DMS 273 treated with DMSO at 0.1 percent for 48 hours (cell line): ENCODE measurements around the gene FAM107B.

Experiments
- DNase-seq: peaks from one replicate; lab custom pipeline; 2025; lab: John Stamatoyannopoulos, UW

Gene FAM107B

DNA sequence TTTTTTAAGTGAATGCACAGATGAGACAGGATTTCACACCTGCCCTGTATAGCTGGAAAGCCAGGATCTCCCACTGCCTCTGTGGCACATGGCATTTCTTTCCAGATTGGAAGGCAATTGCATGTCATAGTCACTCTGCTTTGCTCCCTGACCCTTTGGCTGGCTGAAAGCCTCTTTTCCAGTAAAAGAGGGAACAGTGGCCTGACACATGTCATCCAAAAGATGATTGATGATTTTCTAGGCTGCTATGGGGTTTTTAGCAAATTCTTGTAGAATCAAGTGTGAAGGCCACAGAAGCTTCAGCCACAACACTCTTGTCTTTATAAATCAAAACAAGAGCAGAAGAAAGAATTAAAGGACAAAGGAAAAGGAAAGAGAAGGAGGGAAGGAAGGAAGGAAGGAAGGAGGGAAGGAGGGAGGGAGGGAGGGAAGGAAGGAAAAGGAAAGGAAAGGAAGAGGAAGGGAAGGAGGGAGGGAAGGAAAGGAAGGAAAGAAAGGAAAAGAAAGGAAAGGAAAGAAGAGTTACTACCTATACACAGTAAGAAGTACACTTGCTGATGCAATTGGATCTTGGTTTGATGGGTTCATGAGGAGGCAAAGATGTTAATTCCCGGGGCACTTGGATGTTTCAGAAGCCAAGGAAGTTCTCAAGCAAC is 285.0 kb downstream of the FAM107B start:
- DNase-seq = no peak

DNA sequence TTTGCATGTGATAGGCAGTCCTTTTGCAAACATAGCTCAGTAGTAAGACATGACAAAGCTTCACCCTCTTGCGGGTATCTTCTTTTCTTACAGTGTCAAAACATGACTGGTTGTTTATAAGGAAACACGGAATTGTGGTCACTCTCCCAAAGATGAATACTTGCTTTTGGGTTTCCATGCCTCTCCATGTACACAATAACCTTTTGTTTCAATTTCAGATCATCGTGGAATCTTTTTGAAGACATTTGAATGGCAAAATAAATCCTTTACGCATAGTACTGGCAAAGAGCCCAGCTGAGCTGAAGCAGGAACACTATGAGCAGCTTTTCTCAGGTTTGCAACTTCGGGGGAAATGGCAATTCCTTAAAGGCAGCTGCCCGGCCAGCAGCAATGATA is 287.2 kb downstream of the FAM107B start:
- no peak for DNase-seq

DNA sequence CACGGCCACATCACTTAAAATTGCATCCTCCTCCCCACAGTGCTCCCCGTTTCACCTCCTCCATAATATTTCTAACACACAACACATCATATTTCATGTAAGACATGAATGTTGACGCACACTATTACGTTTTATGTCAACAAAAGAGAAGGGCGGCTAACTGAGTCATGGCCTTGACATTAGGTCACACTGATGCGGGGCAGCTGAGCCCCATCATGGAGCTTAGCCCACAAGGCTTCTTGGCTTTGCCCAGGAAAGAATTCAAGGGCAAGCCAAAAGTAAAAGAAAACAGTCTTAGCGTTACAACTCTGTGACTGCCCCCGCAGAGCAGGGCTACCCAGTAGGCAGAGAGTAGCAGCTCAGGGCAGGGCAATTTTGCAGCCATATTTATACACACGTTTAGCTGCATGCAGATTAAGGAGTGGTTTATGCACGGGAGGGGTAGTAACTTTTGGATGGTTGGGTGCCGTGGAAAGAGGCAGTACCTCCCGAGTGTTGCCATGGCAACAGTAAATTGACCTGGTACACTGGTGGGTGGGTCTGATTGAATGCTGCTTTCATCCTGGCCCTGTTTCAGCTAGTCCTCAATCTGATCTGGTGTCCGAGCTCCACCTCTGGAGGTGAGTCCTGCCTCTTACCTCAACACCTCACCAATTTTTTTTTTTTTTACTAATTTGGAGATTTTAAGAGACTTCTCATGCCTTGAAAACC is 287.8 kb downstream of the FAM107B start:
- DNase-seq = no peak

DNA sequence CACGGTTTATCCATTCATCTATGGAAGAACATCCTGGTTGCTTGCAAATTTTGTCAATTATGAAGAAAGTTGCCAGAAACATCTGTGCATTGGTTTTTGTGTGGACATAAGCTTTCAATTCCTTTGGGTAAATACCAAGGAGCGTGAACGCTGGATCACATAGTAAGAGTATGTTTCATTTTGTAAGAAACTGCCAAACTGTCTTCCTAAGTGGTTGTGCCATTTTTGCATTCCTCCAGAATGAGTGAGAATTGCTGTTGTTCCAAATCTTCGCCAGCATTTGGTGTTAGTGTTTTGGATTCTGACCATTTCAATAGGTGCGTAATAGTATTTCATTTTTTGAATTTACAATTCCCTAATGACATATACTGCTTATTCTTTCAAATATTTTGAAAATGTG is 288.7 kb downstream of the FAM107B start:
- DNase-seq = no peak

DNA sequence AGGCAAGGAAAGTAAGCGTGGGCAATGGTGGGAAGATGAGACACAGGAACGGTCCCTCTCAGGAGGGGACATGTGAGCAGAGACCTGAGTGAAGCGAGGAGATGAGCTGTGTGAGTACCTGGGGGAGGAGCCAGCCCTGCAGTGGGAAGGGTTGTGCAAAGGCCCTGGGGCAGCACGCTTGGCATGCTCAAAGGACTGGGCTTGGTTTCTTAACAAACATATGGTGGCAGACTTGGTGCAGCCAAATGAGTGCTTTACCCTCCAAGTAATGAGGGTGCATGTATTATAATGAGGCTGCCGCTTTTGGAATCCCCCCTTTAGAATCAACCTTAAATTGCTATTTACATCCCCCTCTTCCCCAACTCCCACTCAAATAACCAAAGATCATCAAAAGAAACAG is 291.3 kb downstream of the FAM107B start:
- no peak for DNase-seq

DNA sequence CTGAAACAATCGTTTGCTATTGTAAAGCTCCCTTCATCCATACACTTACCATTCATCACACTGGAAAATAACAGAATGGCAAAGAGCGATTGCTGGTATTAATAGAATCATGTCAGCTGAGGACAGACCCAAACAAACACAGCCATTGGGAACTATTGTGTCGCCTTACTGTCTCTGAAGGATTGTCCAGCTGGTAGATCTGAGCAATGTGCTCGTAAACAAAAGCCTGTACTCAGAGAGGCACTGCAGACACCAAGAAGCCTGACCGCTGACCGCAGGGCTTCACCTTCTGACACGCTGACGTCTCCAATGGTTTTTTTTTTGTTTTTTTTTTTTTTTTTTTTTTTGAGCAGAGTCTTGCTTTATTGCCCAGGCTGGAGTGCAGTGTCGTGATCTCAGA is 292.9 kb downstream of the FAM107B start:
- DNase-seq = no peak

DNA sequence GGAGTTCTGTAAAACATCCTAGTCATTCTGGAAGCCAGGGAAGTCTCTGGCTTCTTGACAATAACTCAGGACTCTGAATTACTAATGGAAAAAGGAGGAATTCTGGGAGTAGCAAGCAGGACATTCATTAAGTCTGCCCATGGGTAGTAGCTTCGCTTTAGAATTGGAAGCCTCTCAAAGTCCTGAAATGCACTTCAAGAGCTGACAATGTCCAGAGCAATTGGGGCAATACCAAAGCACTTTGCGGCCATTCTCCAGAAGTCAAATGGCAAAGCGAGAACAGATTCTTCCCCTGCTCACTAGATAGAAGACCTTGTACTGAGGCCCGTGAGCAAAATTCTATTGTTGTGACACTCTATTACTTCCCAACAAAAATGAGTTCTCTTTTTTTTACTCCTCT is 293.7 kb downstream of the FAM107B start:
- DNase-seq = no peak

DNA sequence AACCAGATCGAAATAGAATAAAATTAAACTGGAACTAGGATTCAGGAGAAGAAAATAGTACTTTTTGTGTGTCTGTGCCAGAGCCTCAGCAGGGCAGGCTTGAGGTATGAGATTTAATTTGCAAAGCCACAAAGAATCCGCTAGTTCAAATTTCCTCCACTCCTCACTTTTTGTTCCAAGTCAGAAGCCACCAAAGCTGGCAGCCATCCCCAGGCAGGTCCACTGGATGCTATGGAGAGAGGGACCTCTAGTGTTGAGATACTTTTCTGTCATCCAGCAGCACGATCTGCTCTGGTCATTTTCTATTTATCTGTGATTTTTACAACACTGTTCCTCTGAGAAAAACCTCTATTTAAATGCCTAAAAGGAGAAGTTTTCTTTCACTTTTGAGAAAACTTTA is 296.1 kb downstream of the FAM107B start:
- DNase-seq = peak; percentile 39

DNA sequence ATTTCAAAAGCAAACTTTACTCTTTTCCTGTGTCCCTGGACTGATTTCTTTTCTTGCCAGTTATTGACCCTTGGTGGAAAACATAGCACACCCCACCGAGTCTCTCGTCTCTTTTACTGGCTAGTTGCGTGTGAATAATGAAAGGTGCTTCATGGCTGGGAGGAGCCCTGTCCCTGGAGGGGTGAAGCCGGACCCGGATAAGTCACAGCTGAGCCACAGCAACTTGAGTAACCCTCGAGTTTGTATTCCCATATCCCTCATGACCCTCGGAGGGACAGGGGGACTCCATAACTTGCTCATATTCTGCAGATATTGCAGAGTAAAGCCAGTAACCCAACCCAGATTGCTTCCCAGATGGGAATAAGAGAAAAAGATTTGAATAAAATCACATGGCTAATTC is 296.5 kb downstream of the FAM107B start:
- DNase-seq = no peak

DNA sequence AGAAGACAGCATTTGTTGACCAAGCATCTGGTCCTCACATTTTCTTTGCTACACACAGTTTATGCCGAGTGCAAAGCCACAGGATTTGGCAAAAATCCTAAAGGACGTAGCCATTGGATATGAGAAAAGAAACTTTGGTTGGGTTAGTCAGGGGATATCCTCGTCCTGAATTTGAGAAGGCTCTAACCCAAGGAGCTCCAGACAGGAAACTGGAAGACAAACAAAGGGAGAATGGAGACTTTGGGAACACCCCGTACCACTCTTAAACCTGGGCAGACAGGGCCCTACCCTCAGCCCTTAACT is 297.3 kb downstream of the FAM107B start:
- DNase-seq = no peak

DNA sequence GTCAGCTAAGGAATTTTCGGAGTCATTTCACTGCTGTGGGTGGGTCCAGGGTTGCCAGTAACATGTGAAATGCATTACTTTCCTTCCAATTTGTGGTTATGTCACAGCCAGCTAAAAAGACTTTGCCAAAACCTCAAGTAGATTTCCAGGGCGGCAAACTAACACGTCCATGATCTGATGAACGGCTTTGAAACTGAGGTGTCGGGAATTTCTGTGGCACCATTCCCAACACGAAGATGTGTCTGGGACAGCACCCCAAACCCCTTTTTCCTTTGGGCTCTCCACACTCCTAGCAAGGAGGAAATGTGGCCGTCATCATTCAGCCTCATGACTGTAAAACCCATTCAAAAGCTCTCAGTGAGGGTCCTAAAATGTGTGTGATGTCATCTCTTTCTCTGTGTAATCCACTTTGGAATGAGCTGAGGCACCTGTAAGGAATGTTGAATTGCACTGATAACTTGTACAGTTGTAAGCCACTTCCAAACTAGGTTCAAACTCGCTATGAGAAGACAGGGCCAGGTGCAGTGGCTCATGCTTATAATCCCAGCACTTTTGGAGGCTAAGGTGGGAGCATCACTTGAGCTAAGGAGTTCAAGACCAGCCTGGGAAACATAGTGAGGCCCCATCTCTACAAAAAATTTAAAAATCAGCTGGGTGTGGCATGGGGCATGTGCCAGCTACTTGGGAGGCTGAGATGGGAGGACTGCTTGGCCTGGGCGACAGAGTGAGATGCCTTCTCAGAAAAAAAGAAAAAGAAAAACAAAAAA is 297.9 kb downstream of the FAM107B start:
- no peak for DNase-seq

DNA sequence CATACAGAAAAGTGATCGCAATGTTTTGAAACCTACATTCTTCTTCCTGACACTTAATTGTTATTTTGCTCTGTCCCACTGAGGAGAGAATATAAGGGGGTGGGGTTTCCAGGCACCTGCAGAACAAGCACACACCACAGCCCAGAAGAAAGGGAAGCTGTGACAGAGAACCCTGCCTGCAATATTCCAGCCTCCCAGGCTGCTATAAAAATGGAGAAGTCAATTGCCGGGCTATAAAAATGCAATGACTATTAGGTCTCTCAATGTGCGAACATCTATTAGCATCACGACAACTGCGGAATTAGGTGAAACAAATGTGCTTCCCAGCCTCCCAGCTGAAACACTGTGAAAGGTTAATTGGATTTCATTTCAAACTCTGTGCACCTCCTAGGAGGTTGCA is 298.7 kb downstream of the FAM107B start:
- DNase-seq = no peak

DNA sequence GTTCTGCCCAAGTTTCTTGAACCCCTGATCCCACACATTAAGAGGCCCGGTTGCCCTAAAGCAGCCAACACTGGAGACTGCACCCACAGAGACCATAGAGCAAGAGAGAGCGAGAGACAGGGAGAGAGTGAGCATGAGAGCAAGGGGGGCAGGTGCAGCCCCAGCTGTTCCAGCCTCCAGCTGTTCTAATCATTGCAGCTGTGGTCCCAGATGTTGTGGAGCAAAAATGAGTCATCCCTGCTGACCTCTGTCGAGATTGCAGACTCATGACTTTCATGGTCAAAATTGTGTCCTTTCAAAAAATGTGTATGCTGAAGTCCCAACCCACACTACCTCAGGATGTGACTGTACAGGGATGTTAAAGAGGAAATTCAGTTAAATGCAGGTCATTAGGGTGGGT is 300.0 kb downstream of the FAM107B start:
- no peak for DNase-seq

DNA sequence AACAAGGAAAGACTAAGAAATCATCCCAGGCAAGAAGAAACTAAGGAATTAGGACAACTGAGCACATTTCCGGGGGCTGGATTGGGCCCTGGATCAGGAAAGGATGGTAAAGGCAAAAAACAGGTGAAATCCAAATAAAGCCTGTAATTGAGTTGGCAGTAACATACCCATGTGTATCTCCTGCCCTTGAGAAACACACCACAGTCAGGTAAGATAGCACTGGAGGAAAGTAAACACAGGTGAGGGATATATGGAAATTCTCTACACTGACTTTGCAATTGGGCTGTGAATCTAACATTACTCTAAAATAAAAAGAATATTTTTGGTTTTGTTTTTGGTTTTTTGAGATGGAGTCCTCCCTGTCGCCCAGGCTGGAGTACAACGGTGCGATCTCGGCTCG is 303.8 kb downstream of the FAM107B start:
- no peak for DNase-seq

DNA sequence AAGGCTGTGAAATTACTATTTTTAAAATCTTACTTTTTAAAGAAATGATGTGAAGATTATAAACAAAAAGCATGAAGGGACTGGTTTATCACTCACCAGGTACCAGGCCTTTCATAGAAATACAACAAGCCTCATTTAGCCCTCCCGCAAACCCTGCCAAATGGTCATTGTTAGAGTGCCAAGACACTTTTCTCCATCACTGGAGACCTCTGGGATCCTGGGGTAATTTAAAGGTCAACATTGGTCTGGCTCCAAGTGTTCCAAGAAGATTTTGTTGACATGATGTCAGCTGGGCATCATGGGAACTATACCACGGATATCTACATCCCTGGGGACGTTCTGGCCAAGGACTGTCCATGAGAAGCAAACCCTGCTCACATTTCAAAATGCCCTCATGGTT is 306.0 kb downstream of the FAM107B start:
- no peak for DNase-seq
